ENCODE results near the gene NATD1. TPM values are rescaled to one million over a fixed set of nuclear protein-coding genes. Genes with fewer than 3 reads are reported as not detected.

The NATD1 gene
- total and polyA plus RNA-seq, 2 experiments from 2014 or later, result 2.1 to 8.1 TPM

- Histone ChIP-seq H3K27me3 (ENCODE audit: insufficient read depth) (peaks cover 5% of the 10 kb centered on the region; the same call in 1 of the 2 replicates), H3K4me2 (no peak overlapping the region), H3K36me3 (ENCODE audit: insufficient read depth) (no peaks in the 10 kb centered on the region), H3K27ac (ENCODE audit: low read depth) (no peak overlapping the region), H2AFZ (no peak overlapping the region), H3K79me2 (replicated peaks; ENCODE audit: insufficient read depth) (no peaks in the 10 kb centered on the region), H3K9me2 (ENCODE audit: insufficient read depth) (no peaks in the 10 kb centered on the region), H4K20me1 (replicated peaks; ENCODE audit: insufficient read depth) (no peaks in the 10 kb centered on the region), H3K4me1 (ENCODE audit: insufficient read depth) (peaks cover 3% of the 10 kb centered on the region; the same call in 1 of the 2 replicates), H3F3A (replicated peaks; ENCODE audit: low read depth) (no peaks in the 10 kb centered on the region), H3K4me3 (no peak overlapping the region)
- no peaks in the 10 kb centered on the region; the same call in 2 of the 3 replicates for H3K9me3 Mint-ChIP-seq
- DNase-seq (ENCODE audit: low spot score) (no peak), ATAC-seq (no peak)
- TF ChIP-seq EZH2 (IDR thresholded peaks at IDR 0.05; ENCODE audit: low read depth, unreplicated experiment) (no peak), CREB1 (CRISPR knock-in tag; IDR thresholded peaks at IDR 0.05; ENCODE audit: low read depth) (no peak), EZH2phosphoT487 (IDR thresholded peaks at IDR 0.05; ENCODE audit: unreplicated experiment) (no peak)
- H3K4me3 Mint-ChIP-seq, result no peak overlapping the region
- H3K4me1 Mint-ChIP-seq, result peaks cover 3% of the 10 kb centered on the region; the same call in 2 of the 3 replicates
- peaks cover 9% of the 10 kb centered on the region for H3K27me3 Mint-ChIP-seq (ENCODE audit: insufficient read depth, low read depth, poor library complexity)
- H3K27ac Mint-ChIP-seq, result no peak overlapping the region
- no peaks in the 10 kb centered on the region for H3K36me3 Mint-ChIP-seq (ENCODE audit: low read depth)
Measured at GRCh38 chr17:21247552-21248258, 5.5 kb downstream of the NATD1 start.

- no peaks in the 10 kb centered on the region for H3K9me2 ChIP-seq (ENCODE audit: insufficient read depth)
- no peaks in the 10 kb centered on the region for H3K4me1 ChIP-seq (ENCODE audit: insufficient read depth)
- no peaks in the 10 kb centered on the region for H3K36me3 ChIP-seq (ENCODE audit: insufficient read depth)
- Mint-ChIP-seq H3K4me1 (peaks cover 3% of the 10 kb centered on the region), H3K9me3 (no peaks in the 10 kb centered on the region; the same call in 2 of the 3 replicates), H3K4me3 (no peak overlapping the region), H3K36me3 (ENCODE audit: low read depth) (no peaks in the 10 kb centered on the region), H3K27ac (no peak overlapping the region), H3K27me3 (ENCODE audit: insufficient read depth, low read depth, poor library complexity) (peaks cover 4% of the 10 kb centered on the region)
- ATAC-seq (no peak), DNase-seq (ENCODE audit: low spot score) (no peak)
- no peak overlapping the region for H3K4me2 ChIP-seq
- H2AFZ ChIP-seq, result no peak overlapping the region
- H3K27me3 ChIP-seq (ENCODE audit: insufficient read depth), result no peaks in the 10 kb centered on the region
- no peaks in the 10 kb centered on the region for H3K79me2 ChIP-seq (replicated peaks; ENCODE audit: insufficient read depth)
- H3K27ac ChIP-seq (ENCODE audit: low read depth), result no peak overlapping the region
- no peaks in the 10 kb centered on the region for H3F3A ChIP-seq (replicated peaks; ENCODE audit: low read depth)
- no peaks in the 10 kb centered on the region for H4K20me1 ChIP-seq (replicated peaks; ENCODE audit: insufficient read depth)
- H3K4me3 ChIP-seq, result no peak overlapping the region
- TF ChIP-seq CREB1 (CRISPR knock-in tag; IDR thresholded peaks at IDR 0.05; ENCODE audit: low read depth) (no peak), STAT1 (IDR thresholded peaks at IDR 0.05; ENCODE audit: unreplicated experiment) (no peak), ETS1 (IDR thresholded peaks at IDR 0.05) (no peak), NANOG (IDR thresholded peaks at IDR 0.05; ENCODE audit: borderline replicate concordance) (no peak), CTCF (conservative IDR thresholded peaks at IDR 0.05; ENCODE audit: low read depth in 2 of 2) (no peak), EZH2phosphoT487 (IDR thresholded peaks at IDR 0.05; ENCODE audit: unreplicated experiment) (no peak), POLR2AphosphoS5 (IDR thresholded peaks at IDR 0.05; ENCODE audit: low read depth) (no peak), ZNF114 (CRISPR knock-in tag; IDR thresholded peaks at IDR 0.05) (no peak), EZH2 (IDR thresholded peaks at IDR 0.05; ENCODE audit: low read depth, unreplicated experiment) (no peak), JUNB (IDR thresholded peaks at IDR 0.05; ENCODE audit: unreplicated experiment) (no peak), REST (IDR thresholded peaks at IDR 0.05; ENCODE audit: unreplicated experiment) (no peak), ZNF331 (CRISPR knock-in tag; IDR thresholded peaks at IDR 0.05; ENCODE audit: low read depth) (no peak)
Measured at GRCh38 chr17:21246698-21247097, 6.5 kb downstream of the NATD1 start.

All from GM23338 (cell line).